ENCODE results near the gene ACIN1.

Gene ACIN1

GRCh38 chr14:23056956-23057756, 37.8 kb downstream of the ACIN1 start, which contains the start of gene CDH24:
CDH24 (minus strand) TSS chr14:23057520; CDS start chr14:23055733, 1,787 bp downstream.
- peak; percentile 80 for DNase-seq (ENCODE audit: low read depth)

GRCh38 chr14:23056145-23056955, 38.6 kb downstream of the ACIN1 start:
- peak; percentile 78 for DNase-seq (ENCODE audit: low read depth)

- peak; percentile 46 for DNase-seq (ENCODE audit: low read depth)
Observed at GRCh38 chr14:23055621-23056144, 39.3 kb downstream of the ACIN1 start.

- no peak for DNase-seq (ENCODE audit: low read depth)
Observed at GRCh38 chr14:23055147-23055550, 39.8 kb downstream of the ACIN1 start.

GRCh38 chr14:23054000-23054811, 40.7 kb downstream of the ACIN1 start:
- peak; percentile 31 for DNase-seq (ENCODE audit: low read depth)

GRCh38 chr14:23053426-23053825, 41.5 kb downstream of the ACIN1 start:
- DNase-seq (ENCODE audit: low read depth), result no peak

- no peak for DNase-seq (ENCODE audit: low read depth)
Observed at GRCh38 chr14:23052671-23053070, 42.3 kb downstream of the ACIN1 start.

- DNase-seq (ENCODE audit: low read depth), result no peak
Observed at GRCh38 chr14:23052182-23052623, 42.7 kb downstream of the ACIN1 start.

GRCh38 chr14:23051141-23052057, 43.5 kb downstream of the ACIN1 start:
- DNase-seq (ENCODE audit: low read depth), result no peak

- DNase-seq (ENCODE audit: low read depth), result no peak
Observed at GRCh38 chr14:23049011-23049410, 45.9 kb downstream of the ACIN1 start.

- DNase-seq (ENCODE audit: low read depth), result no peak
Observed at GRCh38 chr14:23047751-23048693, 46.9 kb downstream of the ACIN1 start.

GRCh38 chr14:23047034-23047634, 47.8 kb downstream of the ACIN1 start:
- DNase-seq (ENCODE audit: low read depth), result peak; percentile 46

GRCh38 chr14:23045419-23046357, 49.2 kb downstream of the ACIN1 start:
- DNase-seq (ENCODE audit: low read depth), result peak; percentile 42

GRCh38 chr14:23044840-23045239, 50.1 kb downstream of the ACIN1 start:
- DNase-seq (ENCODE audit: low read depth), result no peak

- DNase-seq (ENCODE audit: low read depth), result no peak
Observed at GRCh38 chr14:23043754-23044153, 51.2 kb downstream of the ACIN1 start.

GRCh38 chr14:23043145-23043544, 51.8 kb downstream of the ACIN1 start:
- no peak for DNase-seq (ENCODE audit: low read depth)

GRCh38 chr14:23042162-23042965, 52.6 kb downstream of the ACIN1 start, which contains the start of gene PSMB11:
PSMB11 (plus strand) TSS chr14:23042212; CDS start chr14:23042226, 14 bp downstream.
- DNase-seq (ENCODE audit: low read depth), result no peak
